ENCODE measurements around the gene CLK2.
"Not testable (repeated sequence)": the region's sequence is repeated elsewhere in the genome, so short reads cannot be mapped to it uniquely, and the experiment has no call there.

Gene CLK2

DNA sequence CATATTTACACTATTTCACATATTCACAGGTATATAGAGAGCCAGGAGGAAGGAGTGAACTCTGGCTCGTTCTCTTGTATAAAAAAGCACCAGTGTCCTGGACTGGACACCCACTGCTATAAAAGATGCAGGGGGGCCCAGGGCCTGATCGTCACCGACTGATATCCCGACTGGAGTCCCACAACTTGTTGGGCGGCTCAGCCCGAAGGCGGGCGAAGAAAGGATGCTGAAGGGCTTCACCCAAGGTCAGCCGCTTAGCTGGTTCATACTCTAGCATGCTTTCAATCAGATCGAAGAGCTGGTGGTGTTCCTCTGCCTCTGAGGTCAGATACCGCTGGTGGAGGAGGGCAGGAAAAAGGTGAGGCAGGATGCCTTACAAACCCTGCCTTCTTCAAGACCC lies 10.2 kb downstream of the CLK2 start:
- DNase-seq: no peak

DNA sequence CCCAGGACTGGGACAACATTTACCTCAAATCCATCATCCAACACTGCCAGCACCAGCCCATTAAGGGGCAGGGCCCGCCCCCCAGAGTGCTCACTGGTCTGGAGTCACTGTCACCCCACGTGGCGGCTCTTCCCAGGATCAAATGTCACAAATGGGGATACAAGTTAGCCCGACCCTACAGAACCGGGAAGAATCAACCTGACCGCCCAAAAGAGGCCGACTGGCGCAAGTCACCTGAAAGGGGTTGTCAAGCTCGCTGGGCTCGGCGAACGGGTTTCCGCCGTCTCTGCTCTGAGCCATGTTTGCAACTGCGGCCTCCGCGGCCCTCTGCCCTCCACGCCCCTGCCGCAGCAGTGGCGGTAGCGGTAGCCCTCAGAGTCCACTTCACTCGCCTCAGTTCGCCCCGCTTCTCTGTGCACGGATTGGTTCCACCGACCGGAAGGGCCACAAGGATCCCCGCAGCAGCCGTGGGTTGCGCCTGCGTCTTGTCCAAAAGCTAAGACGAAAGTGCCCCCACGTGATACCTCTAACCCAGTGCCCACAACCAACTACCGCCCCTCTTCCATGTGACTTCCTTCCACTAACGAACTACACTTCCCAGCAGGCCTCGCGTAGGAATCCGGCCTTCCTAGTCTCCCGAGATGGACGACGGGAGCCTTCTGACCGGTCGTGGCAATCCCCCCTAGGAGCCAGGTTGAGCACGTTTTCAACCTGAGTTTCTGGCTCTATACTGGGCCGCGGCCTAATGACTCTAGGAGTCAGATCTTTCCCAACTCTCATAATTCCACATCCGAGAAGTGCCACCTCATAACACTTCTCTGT lies 11.2 kb downstream of the CLK2 start, which contains the start of gene SCAMP3:
SCAMP3 (minus strand) TSS at position 509 of the 822 bp plus-strand sequence; CDS start at position 300, 209 bp downstream.
- peak; percentile 99 for DNase-seq

DNA sequence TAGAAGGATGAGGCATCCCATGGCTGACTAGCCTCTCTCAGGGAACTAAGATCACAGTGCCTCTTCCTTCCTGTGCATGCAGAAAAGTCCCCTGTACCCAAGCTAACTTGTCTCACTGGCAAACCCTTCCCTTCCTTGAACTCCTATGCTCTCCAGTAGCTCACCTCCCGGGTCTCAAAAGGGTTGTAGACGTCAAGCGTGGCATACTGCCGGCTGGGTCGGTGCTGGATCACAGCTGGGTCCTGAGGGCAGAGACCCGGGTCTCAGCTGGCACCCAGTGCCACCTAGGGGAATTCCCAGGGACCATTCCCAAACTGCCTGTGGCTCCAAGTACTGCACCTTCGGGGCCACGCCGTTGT lies 11.8 kb downstream of the CLK2 start:
- peak; percentile 55 for DNase-seq

DNA sequence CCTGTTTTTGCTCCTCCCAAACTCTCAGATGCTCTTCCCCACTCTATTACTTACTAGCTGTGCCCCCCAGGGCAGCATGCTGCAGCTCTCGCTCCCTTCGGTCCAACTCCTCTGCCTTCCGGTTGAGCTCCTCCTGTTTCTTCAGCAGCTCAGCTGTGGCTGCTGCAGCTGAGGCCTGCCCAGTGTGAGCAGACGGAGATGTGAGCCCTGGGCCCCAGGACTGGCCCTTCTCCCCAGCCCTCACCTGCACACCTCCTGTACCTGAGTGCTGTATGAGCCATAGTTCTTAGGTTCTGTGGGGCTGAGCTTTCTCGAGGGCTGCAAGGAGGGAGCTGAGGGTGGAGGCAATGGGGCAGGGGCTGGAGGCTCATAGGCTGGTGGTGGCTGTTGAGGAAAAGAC lies 13.0 kb downstream of the CLK2 start:
- no peak for DNase-seq

DNA sequence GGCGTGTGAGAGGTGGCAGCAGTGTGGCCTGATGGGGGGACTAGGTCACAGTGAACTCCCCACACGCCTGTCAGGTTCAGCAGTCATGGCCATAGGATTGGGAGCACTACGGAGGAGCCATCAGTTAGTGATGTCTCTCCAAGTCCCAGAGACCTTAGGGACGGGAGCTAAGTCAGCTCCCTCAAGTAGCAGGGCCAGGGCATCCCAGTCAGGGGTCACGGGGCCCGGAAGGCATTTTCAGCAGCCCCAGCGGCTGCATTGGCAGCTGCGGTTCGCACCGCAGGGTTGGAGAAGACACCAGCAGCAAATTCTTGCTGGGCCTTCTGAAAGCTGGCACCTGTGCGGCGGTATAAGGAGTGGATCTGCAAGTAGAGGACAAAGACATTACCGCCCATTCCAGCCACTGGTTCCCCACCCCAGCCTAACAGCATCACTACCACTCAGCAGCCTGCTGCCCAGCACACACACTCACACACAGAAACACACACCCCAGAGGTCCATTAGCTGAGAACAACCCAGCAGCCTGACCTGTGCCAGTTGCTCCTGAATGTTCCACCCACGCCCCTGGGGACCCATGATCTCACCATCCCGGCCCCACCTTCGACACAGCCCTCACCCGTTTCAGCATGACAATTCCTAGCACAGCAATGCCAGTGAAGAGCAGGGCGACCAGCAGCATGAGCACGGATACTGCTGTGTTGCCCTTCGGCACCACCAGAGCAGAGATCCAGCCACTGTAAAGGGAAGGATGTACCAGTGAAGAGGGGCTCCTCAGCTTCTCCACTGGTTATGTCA lies 17.0 kb downstream of the CLK2 start:
- DNase-seq: no peak

DNA sequence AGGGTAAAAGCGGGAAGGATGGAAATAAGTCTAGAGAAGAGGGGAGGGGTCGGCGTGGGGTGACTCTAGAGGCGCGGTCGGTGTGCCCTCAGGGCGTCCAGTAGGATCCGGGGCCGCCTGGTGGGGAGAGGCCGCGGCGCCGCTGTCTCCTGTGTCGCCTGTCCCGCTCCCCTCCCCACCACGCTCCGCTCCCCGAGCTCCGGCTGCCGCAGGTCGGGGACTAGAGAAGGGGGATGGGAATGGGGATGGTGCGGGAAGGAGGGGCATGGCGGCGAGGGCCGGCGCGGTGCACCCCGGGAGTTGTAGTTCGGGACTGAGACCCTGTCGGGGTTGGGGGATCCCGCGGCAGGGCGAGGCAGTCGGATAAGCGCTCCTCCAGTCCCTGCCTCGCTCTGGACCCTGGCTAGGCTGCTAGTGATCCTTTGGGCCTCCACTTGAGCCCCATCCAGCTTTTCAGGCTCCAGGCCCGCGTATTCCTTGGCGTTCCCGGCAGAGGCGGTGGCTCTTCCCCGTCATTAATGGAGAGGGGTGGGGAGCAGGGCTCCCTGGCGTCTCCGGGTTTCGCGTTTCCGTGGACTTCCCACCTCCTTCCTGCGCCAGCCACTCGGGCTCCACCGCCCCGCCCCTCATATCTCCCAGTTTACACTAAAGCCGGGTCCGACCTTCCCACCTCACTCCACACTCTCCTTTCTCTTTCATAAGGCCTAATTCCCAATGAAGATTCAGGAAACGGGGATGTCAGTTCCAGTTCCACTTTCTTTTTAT lies 17.9 kb downstream of the CLK2 start, which contains the start of gene ENTREP3:
ENTREP3 (minus strand) TSS at position 241 of the 765 bp plus-strand sequence. CDS start 606 bp downstream, outside the sequence.
- peak; percentile 94 for DNase-seq

DNA sequence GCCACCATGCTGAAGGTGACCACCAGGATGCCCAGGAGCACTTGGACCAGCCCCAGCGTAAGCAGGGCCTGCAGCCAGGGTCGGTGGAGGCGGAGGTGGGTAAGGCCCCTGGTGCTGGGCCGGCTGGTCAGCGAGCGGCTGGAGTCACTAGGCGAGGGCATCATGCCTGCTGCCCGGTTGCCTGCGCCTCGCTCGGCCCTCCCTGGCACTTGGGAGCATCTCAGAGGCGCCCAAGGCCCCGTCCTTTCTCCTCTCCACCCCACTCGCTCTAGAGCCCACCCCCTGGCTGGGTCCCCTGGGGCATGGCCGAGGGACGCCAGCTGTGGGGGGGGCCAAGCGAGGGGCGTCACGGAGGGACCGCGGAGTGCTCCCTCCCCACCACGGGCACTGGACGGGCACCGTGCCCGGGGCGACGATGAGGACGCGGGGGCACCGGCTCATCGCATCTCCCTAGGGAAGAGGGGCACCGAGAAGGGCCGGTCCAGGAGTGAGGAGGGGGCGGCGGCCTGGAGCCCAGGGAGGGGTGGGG lies 18.5 kb downstream of the CLK2 start:
- no peak for DNase-seq

DNA sequence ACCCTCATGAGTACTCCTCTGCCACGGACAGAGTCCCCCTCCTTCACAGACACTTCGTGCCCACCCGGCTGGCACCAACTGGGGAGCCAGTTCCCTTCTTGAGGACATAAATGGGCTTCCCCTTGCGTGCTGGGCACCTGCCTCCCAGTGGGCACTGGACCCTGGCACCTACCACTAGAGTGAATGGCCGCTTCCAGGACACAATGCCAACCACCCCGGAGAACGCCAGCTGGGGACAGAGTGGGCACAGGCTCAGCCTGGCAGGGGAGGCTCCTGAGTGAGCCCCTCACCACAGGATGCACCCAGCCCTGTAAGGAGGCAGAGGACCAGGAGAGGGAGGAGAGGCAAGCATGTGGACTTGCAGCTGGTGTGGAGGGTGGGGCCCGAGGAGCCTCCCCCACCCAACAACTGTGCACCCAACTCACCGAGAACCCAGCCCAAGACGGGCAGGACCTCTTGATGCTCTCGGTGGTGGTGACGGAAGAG lies 19.0 kb downstream of the CLK2 start:
- DNase-seq: peak; percentile 50

DNA sequence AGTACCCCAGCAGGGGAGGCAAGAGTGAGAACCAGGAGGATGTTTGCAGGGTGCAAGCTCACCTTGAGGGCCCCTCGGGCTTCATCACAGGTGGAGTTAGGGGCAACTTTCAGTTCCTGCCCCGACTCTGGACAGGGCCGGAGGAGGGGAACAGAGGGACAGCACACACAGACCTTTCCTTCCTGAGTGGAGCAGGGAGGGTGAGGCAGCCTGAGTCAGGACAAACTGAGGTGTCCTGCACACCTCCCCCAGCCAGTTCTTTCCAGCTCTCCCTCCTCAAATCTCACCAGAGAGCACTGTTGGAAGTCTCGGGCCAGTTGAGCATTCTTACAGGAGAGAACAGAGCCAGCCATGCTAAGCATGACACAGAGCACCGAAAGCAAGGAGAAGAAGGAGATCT lies 19.5 kb downstream of the CLK2 start:
- no peak for DNase-seq

DNA sequence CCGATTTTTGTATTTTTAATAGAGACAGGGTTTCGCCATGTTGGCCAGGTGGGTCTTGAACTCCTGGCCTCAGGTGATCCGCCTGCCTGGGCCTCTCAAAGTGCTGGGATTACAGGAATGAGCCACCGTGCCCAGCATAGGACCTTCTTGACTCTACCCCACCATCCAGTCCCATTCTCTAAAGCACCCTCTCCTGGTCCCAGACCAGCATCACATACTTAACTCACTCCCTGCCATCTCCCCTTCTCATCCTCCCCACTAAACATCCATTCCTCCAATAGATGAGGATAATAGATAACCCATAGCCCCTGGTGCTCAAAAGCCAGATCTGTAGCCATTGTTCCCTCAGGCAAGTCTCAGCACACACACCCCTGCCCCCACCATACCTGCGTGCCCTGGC lies 20.1 kb downstream of the CLK2 start:
- DNase-seq: no peak

DNA sequence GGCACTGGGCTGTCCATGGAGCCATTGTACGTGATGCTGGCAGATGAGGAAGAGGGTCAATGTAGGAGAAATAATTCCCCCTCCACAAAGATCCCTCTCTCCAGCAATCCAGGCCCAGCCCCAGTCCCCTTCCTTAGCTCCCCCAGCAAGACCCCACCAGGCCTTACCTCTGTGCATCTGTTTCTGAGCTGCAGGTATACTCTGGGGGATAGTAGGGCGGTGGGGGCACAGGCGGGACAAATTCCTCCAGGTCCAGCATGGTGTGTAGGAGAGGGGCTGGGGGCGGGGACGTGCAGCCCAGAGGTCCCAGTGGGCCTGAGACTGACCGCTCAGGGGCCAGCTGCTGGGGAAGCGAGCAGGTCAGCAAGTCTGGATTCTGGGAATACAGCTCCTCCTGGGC lies 21.7 kb downstream of the CLK2 start:
- no peak for DNase-seq

DNA sequence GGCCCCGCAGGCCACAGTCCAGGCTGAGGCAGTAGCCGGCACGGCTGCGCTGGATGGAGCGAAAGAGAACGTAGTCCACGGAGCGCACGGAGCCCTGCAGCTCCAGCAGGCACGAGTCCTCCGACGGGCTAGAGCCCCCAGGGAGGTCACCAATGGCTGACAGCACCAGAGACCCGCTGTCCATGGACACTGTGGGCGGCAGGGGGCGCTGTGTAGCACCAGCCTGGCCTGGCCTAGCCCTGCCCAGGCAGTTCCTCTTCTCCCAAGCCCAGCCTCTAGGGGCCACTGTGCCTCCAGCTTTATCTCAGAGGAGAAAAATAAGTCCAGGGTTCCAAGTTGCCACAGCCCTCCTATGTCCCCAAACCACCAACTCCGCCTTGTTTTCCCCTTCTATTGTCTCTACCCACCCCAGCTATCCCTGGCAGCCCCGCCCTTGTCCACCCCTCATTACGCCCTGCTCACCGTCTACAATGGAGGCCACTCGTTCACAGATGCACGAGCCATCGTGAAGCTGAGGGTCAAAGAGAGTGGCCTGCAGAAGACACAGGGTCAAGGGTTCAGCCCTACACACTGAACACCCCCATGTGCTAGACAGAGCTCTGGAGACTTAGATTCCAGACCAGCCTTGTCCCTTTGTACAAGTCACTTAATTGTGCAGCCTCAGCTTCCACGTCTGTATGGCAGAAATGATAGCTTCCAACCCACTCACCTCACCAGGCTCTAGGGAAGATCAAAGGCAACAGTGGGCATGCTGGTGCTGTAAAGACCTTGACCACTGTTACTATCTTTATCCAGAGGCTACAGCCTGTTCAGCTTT lies 22.5 kb downstream of the CLK2 start:
- peak; percentile 95 for DNase-seq

DNA sequence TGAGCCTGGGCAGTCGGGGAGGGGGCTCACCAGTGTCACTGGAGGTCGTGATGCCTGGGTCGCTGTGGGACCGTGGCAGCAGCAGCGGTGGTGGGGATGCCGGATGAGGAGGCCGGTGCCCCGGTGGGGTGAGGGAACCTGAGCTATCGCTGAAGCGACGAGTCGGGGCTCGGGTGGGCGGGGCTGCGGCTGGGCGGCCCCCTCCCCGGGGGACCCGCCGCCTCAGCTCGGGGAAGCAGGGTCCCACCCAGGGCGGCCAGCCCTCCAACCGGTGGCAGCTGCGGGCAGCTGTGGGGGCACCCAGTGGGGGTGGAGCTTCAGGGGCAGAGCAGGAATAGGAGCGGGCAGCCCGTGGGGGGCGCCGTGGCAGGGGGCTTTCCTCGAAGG lies 23.1 kb downstream of the CLK2 start:
- DNase-seq: no peak

DNA sequence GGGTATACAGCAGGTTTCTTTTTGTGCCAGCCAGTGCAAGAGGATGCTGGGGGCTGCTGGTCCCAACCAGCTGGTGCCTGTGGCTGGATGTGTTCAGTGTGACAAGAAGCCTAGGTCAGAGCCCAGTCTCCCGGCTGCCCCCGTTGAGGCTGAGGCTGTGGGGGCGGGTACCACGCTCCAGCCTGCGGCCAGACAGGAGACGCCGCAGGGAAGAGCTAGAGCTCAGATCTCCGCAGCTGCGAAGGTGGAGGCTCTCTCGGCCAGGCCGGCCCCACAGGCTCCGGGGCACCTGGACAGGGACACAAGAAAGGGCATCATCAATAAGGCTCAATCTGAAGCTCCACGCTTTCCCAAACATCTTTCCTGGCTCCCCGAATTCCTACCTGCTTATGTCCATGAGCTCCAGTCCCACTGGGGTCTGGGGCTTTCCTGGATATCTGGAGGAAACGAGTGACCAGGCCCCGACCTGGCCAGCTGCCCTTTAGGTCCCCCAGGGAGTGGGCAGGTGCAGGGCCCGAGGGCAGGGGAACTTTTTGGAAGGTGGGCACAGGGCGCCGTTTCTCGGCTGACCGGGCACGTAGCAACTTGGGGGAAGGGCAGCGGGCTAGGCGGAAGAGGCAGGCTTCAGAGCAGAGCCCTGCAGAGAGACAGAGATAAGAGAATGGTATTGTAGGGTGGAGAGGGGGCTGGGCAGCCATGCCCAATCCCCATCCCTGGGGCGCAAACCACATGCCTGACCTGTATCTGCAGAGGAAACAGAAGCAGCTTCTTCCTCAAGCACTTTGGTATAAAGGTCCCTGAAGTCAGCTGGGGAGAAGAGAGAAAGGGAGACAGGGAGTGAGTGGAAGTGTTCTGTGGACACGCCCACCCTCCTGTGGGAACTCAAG lies 25.4 kb downstream of the CLK2 start:
- no peak for DNase-seq

DNA sequence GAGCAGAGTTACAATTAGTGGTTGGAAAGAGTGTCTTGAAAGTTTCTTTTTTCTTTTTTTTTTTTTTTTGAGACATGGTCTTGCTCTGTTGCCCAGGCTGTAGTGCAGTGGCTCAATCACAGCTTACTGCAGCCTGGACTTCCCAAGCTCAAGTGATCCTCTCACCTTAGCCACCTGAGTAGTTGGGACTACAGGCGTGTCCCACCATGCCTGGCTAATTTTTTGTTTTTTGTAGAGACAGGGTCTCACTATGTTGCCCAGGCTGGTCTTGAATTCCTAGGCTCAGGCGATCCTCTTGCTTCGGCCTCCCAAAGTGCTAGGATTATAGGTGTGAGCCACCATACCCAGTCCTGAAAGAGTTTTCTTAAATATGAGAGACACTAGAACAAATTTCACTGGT lies 26.5 kb downstream of the CLK2 start:
- not testable (repeated sequence) for DNase-seq

DNA sequence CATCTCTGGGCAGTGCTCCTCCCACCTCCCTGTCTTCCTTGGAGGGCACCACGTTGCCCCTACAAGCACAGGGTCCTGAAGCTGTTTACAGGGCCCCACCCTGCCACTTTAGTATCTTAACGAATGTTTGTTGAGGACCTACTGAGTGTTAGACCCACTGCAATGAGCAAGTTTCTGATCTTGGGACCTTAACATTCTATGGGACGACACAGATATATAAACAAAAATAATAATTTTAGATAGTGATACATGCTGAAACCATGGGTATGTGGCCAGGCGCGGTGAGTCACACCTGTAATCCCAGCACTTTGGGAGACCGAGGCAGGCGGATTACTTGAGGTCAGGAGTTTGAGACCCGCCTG lies 28.2 kb downstream of the CLK2 start:
- no peak for DNase-seq

DNA sequence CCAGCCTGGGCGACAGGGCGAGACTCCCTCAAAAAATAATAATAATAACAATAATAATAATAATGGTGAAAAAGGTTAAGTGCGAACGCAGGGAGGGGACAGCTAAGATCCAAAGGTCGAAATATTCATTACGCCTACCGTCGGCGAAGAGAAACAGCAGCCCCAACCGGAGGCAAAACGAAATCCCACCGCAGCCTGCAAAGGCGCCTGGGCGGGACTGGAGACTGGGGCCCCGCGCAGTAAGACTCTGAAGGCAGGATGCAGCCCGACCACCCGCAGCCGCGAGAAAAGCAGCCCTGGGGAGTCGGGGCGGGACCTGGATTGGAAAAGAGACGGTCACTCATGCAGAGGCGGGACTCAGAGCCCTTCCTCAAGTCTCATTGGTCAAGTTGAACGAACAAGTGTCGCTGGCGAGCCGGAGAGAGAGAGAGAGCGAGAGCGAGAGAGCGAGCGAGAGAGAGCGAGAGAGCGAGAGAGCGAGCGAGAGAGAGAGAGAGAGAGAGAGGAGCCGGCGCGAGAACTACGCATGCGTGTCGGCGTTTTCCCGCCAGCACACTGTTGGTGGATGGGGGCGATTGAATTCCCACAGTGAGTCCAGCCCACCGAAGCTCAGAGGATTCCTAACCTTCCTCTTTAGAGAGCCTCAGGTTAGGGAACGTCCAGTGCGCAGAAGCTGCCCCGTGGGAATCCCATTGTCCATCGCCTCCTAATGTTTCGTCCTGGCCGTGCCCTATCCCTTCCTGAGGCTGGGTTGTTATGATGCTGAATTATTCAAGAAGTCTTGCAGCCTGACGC lies 28.7 kb downstream of the CLK2 start:
- peak; percentile 100 for DNase-seq

DNA sequence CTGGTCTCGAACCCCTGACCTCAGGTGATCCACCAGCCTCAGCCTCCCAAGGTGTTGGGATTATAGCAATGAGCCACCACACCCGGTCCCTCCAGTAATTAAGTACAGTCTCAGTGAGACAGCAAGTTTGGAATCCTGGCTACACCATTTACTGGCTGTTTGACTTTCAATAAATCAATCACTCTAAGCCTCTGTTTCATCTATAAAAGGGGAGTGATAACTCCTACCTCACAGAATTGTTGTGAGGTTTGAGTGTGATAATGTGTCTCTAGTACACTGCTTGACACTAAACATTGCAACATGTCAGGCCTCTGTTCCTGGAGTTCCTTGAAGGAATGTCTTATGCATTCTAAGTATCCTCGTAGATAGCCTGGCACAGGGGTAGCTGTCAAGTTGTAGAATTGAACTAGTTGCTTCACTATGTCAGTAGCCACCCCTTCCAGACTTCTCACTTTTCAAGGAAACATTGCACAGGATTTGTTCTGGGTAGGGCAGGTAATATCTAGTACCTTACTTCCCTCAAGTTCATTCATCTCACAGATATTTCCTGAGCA lies 30.4 kb downstream of the CLK2 start:
- DNase-seq: peak; percentile 53

DNA sequence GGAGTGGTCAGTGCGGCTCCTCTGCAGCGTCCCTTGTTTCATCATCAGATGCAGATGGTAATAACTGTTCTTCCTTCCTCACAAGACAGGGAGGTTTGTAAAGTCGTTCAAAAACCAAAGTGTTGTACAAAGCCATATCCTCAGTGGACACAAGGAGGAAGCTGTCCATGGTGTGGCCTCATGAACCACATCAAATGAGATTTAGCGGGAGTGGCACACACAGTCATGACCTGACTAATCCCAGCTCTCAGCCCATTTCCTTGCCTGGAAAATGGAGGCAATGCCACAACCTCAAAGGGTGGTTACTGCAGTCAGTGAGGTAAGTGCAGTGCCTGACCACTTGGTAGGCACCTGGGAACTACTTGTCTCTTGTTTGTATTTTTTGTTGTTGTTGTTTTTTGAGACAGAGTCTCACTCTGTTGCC lies 31.5 kb downstream of the CLK2 start:
- no peak for DNase-seq

All from NCI-H69 (cell line).